ENCODE measurements around the gene MGST3. TPM values are rescaled to one million over a fixed set of nuclear protein-coding genes. Genes with fewer than 3 reads are reported as not detected.
A peak's percentile ranks its signal among the peaks of the same experiment; 100 is the strongest.

MGST3 gene
- polyA plus RNA-seq, 1 donor (not counting 4 experiments of a cell fraction or from before 2014, with no cell fraction given) = 319 TPM

GRCh38 chr1:165632152-165632469, 1.1 kb downstream of the MGST3 start:
- H3K4me2 ChIP-seq (ENCODE audit: control insufficient read depth, extremely low read depth, insufficient read depth, low read depth, low read length) = peak overlapping the region; percentile 97
- peaks cover 20% of the 10 kb centered on the region for H3K4me1 ChIP-seq (ENCODE audit: control insufficient read depth, extremely low read depth, insufficient read depth, low read length)
- peak overlapping the region; percentile 89 for H3K9ac ChIP-seq (ENCODE audit: control insufficient read depth, extremely low read depth, insufficient read depth, low read length)
- dilution Hi-C loops (cut with MboI; ENCODE audit: extremely low pct_ligation_motif_present, low sequenced_read_pairs) = no loop called here
- H3K27me3 ChIP-seq (ENCODE audit: control insufficient read depth, extremely low read depth, insufficient read depth, low read length) = no peaks in the 10 kb centered on the region
- H2AFZ ChIP-seq (ENCODE audit: control insufficient read depth, low read length) = peak overlapping the region; percentile 93
- no peaks in the 10 kb centered on the region for H4K20me1 ChIP-seq (ENCODE audit: control insufficient read depth, extremely low read depth, insufficient read depth, low read length)
- H3K27ac ChIP-seq (ENCODE audit: control insufficient read depth, insufficient read depth, low read length) = peak overlapping the region; percentile 93
- H3K4me3 ChIP-seq (ENCODE audit: control insufficient read depth in 2 of 3, extremely low read depth in 1 of 3, insufficient read depth in 2 of 3, low read depth in 1 of 3, low read length in 3 of 3) = peak overlapping the region; percentile 72 to 99 (median 95)
- FAIRE-seq (no peak), DNase-seq (ENCODE audit: low read depth, low spot score) (no peak)
- peaks cover 0 to 5% of the 10 kb centered on the region in 2 experiments for H3K36me3 ChIP-seq (ENCODE audit: control insufficient read depth in 2 of 2, extremely low read depth in 1 of 2, insufficient read depth in 2 of 2, low read length in 2 of 2)
- peaks cover 27% of the 10 kb centered on the region for H3K79me2 ChIP-seq (ENCODE audit: control insufficient read depth, insufficient read depth, low read length)
- no peaks in the 10 kb centered on the region for H3K9me3 ChIP-seq (ENCODE audit: control insufficient read depth, low read depth, low read length)
- TF ChIP-seq EZH2 (IDR thresholded peaks at IDR 0.05; ENCODE audit: low read length) = no peak
- H3K9me1 ChIP-seq (ENCODE audit: control insufficient read depth, extremely low read depth, insufficient read depth, low read length) = no peaks in the 10 kb centered on the region

GRCh38 chr1:165632491-165632890, 1.5 kb downstream of the MGST3 start:
- peak overlapping the region; percentile 93 for H3K27ac ChIP-seq (ENCODE audit: control insufficient read depth, insufficient read depth, low read length)
- dilution Hi-C loops (cut with MboI; ENCODE audit: extremely low pct_ligation_motif_present, low sequenced_read_pairs) = no loop called here
- TF ChIP-seq EZH2 (IDR thresholded peaks at IDR 0.05; ENCODE audit: low read length) (no peak), CTCF (optimal IDR thresholded peaks at IDR 0.05 in 1 of 3, IDR thresholded peaks at IDR 0.05 in 1 of 3, conservative IDR thresholded peaks at IDR 0.05 in 1 of 3; ENCODE audit: extremely low read depth in 1 of 3, insufficient read depth in 2 of 3, low read length in 3 of 3) (no peak)
- H3K9me1 ChIP-seq (ENCODE audit: control insufficient read depth, extremely low read depth, insufficient read depth, low read length) = no peaks in the 10 kb centered on the region
- H3K4me3 ChIP-seq (ENCODE audit: control insufficient read depth in 2 of 3, extremely low read depth in 1 of 3, insufficient read depth in 2 of 3, low read depth in 1 of 3, low read length in 3 of 3) = peak overlapping the region; percentile 72 to 99 (median 95)
- peaks cover 27% of the 10 kb centered on the region for H3K79me2 ChIP-seq (ENCODE audit: control insufficient read depth, insufficient read depth, low read length)
- H3K4me1 ChIP-seq (ENCODE audit: control insufficient read depth, extremely low read depth, insufficient read depth, low read length) = peaks cover 20% of the 10 kb centered on the region
- H3K4me2 ChIP-seq (ENCODE audit: control insufficient read depth, extremely low read depth, insufficient read depth, low read depth, low read length) = peak overlapping the region; percentile 97
- no peak overlapping the region for H2AFZ ChIP-seq (ENCODE audit: control insufficient read depth, low read length)
- FAIRE-seq = no peak
- no peaks in the 10 kb centered on the region for H3K27me3 ChIP-seq (ENCODE audit: control insufficient read depth, extremely low read depth, insufficient read depth, low read length)
- no peaks in the 10 kb centered on the region for H4K20me1 ChIP-seq (ENCODE audit: control insufficient read depth, extremely low read depth, insufficient read depth, low read length)
- DNase-seq (ENCODE audit: low read depth, low spot score) = no peak
- H3K36me3 ChIP-seq (ENCODE audit: control insufficient read depth in 2 of 2, extremely low read depth in 1 of 2, insufficient read depth in 2 of 2, low read length in 2 of 2) = peaks cover 3 to 5% of the 10 kb centered on the region in 2 experiments
- H3K9me3 ChIP-seq (ENCODE audit: control insufficient read depth, low read depth, low read length) = no peaks in the 10 kb centered on the region
- H3K9ac ChIP-seq (ENCODE audit: control insufficient read depth, extremely low read depth, insufficient read depth, low read length) = peak overlapping the region; percentile 89

- H3K4me2 ChIP-seq (ENCODE audit: control insufficient read depth, extremely low read depth, insufficient read depth, low read depth, low read length) = no peak overlapping the region
- H3K4me3 ChIP-seq (ENCODE audit: control insufficient read depth in 2 of 3, extremely low read depth in 1 of 3, insufficient read depth in 2 of 3, low read depth in 1 of 3, low read length in 3 of 3) = no peak overlapping the region
- H3K9ac ChIP-seq (ENCODE audit: control insufficient read depth, extremely low read depth, insufficient read depth, low read length) = no peak overlapping the region
- no peaks in the 10 kb centered on the region for H3K27me3 ChIP-seq (ENCODE audit: control insufficient read depth, extremely low read depth, insufficient read depth, low read length)
- H3K36me3 ChIP-seq (ENCODE audit: control insufficient read depth in 2 of 2, extremely low read depth in 1 of 2, insufficient read depth in 2 of 2, low read length in 2 of 2) = peaks cover 3 to 7% of the 10 kb centered on the region in 2 experiments
- DNase-seq (ENCODE audit: low read depth, low spot score) (no peak), FAIRE-seq (no peak)
- TF ChIP-seq EZH2 (IDR thresholded peaks at IDR 0.05; ENCODE audit: low read length) (no peak), CTCF (optimal IDR thresholded peaks at IDR 0.05 in 1 of 3, IDR thresholded peaks at IDR 0.05 in 1 of 3, conservative IDR thresholded peaks at IDR 0.05 in 1 of 3; ENCODE audit: extremely low read depth in 1 of 3, insufficient read depth in 2 of 3, low read length in 3 of 3) (no peak)
- dilution Hi-C loops (cut with MboI; ENCODE audit: extremely low pct_ligation_motif_present, low sequenced_read_pairs) = no loop called here
- no peaks in the 10 kb centered on the region for H3K9me1 ChIP-seq (ENCODE audit: control insufficient read depth, extremely low read depth, insufficient read depth, low read length)
- H3K9me3 ChIP-seq (ENCODE audit: control insufficient read depth, low read depth, low read length) = no peaks in the 10 kb centered on the region
- no peak overlapping the region for H3K27ac ChIP-seq (ENCODE audit: control insufficient read depth, insufficient read depth, low read length)
- H2AFZ ChIP-seq (ENCODE audit: control insufficient read depth, low read length) = no peak overlapping the region
- H3K79me2 ChIP-seq (ENCODE audit: control insufficient read depth, insufficient read depth, low read length) = peaks cover 27% of the 10 kb centered on the region
- H3K4me1 ChIP-seq (ENCODE audit: control insufficient read depth, extremely low read depth, insufficient read depth, low read length) = peaks cover 20% of the 10 kb centered on the region
- H4K20me1 ChIP-seq (ENCODE audit: control insufficient read depth, extremely low read depth, insufficient read depth, low read length) = no peaks in the 10 kb centered on the region
These were observed 2.6 kb downstream of the MGST3 start for GRCh38 chr1:165633614-165634013.

All from keratinocyte (primary cell).